ENCODE measurements around the gene GRIN3B. TPM values are rescaled to one million over a fixed set of nuclear protein-coding genes. Genes with fewer than 3 reads are reported as not detected.

GRIN3B gene
- total and polyA plus RNA-seq, 2 experiments from 2014 or later = 0.54 TPM; not detected in 1

- no peak overlapping the region for H2AFZ ChIP-seq
- H4K20me1 ChIP-seq (ENCODE audit: insufficient read depth) = no peaks in the 10 kb centered on the region
- DNase-seq = no peak
- no peaks in the 10 kb centered on the region for H3K36me3 ChIP-seq (ENCODE audit: low read depth)
- H3K9ac ChIP-seq = no peak overlapping the region
- H3K4me3 ChIP-seq = no peak overlapping the region
- WGBS, 2 experiments (ENCODE audit: low coverage in 1 of 2, low lambda C conversion rate in 2 of 2, missing lambda C conversion rate in 2 of 2) = 39 to 50% methylated on average over 6 to 11 of the region's 11 CpGs
- in situ Hi-C loops (cut with MboI) = no loop called here
- H3K9me2 ChIP-seq (ENCODE audit: insufficient read depth) = no peaks in the 10 kb centered on the region
- H3K79me2 ChIP-seq (ENCODE audit: insufficient read depth) = no peaks in the 10 kb centered on the region
- no peaks in the 10 kb centered on the region for H3K4me1 ChIP-seq (ENCODE audit: insufficient read depth)
- H3K4me2 ChIP-seq (ENCODE audit: unreplicated experiment) = no peak overlapping the region
- H3K27ac ChIP-seq = no peak overlapping the region
- H3K9me3 ChIP-seq (ENCODE audit: low read depth) = no peaks in the 10 kb centered on the region
- no peaks in the 10 kb centered on the region for H3F3A ChIP-seq (ENCODE audit: insufficient read depth)
- no peaks in the 10 kb centered on the region for H3K27me3 ChIP-seq (replicated peaks; ENCODE audit: insufficient read depth)
- no peak for TF ChIP-seq EZH2 (IDR thresholded peaks at IDR 0.05; ENCODE audit: insufficient read depth, poor library complexity, severe bottlenecking)
- no peak for TF ChIP-seq EZH2phosphoT487 (IDR thresholded peaks at IDR 0.05; ENCODE audit: insufficient read depth, low read depth)
These were observed 49.6 kb downstream of the GRIN3B start for GRCh38 chr19:1049800-1050199.

DNA sequence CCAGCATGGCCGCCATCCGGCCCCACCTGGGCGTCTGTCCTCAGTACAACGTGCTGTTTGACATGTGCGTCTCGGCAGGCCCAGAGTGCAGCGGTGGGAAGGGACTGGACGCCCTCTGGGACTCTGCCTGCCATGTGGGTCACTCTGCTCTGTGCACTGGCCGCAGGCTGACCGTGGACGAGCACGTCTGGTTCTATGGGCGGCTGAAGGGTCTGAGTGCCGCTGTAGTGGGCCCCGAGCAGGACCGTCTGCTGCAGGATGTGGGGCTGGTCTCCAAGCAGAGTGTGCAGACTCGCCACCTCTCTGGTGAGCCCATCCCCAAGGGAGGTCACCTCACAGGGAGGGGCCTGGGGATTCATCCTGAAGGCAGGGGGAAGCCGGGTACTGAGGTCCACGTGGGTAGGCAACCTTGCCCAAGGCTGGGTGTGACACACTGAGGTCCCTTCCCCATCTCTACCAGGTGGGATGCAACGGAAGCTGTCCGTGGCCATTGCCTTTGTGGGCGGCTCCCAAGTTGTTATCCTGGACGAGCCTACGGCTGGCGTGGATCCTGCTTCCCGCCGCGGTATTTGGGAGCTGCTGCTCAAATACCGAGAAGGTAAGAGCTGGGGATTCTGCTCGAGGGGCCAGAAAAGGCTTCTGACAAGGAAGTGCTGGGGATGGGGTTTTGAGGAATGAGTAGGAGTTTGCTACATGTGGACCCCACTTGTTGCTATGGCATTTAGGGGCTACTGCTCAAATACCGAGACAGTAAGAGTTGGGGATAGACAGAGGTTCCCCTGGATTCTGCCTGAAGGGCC is 51.0 kb downstream of the GRIN3B start:
- H3K9me3 ChIP-seq (ENCODE audit: low read depth) = no peaks in the 10 kb centered on the region
- 76 to 77% methylated on average over 30 to 31 of the region's 31 CpGs for WGBS, 2 experiments (ENCODE audit: low coverage in 1 of 2, low lambda C conversion rate in 2 of 2, missing lambda C conversion rate in 2 of 2)
- no peak for TF ChIP-seq EZH2phosphoT487 (IDR thresholded peaks at IDR 0.05; ENCODE audit: insufficient read depth, low read depth)
- no peak for TF ChIP-seq EZH2 (IDR thresholded peaks at IDR 0.05; ENCODE audit: insufficient read depth, poor library complexity, severe bottlenecking)
- no peaks in the 10 kb centered on the region for H3F3A ChIP-seq (ENCODE audit: insufficient read depth)
- H4K20me1 ChIP-seq (ENCODE audit: insufficient read depth) = no peaks in the 10 kb centered on the region
- H3K4me2 ChIP-seq (ENCODE audit: unreplicated experiment) = no peak overlapping the region
- in situ Hi-C loops (cut with MboI) = no loop called here
- H2AFZ ChIP-seq = no peak overlapping the region
- no peak for DNase-seq
- no peaks in the 10 kb centered on the region for H3K4me1 ChIP-seq (ENCODE audit: insufficient read depth)
- no peak overlapping the region for H3K4me3 ChIP-seq
- no peaks in the 10 kb centered on the region for H3K9me2 ChIP-seq (ENCODE audit: insufficient read depth)
- no peak overlapping the region for H3K27ac ChIP-seq
- no peak overlapping the region for H3K9ac ChIP-seq
- H3K79me2 ChIP-seq (ENCODE audit: insufficient read depth) = no peaks in the 10 kb centered on the region
- H3K36me3 ChIP-seq (ENCODE audit: low read depth) = no peaks in the 10 kb centered on the region
- no peaks in the 10 kb centered on the region for H3K27me3 ChIP-seq (replicated peaks; ENCODE audit: insufficient read depth)

DNA sequence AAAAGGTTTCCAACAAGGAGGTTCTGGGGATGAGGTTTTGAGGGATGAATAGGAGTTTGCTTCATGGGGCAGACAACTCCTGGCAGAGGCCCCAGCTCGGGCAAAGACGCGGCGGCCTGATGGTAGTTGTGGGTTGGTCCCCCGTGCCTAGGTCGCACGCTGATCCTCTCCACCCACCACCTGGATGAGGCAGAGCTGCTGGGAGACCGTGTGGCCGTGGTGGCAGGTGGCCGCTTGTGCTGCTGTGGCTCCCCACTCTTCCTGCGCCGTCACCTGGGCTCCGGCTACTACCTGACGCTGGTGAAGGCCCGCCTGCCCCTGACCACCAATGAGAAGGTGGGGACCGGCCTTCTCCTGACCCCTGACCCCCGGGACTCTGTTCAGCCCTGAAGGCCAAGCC is 51.6 kb downstream of the GRIN3B start:
- TF ChIP-seq EZH2phosphoT487 (IDR thresholded peaks at IDR 0.05; ENCODE audit: insufficient read depth, low read depth) (no peak), EZH2 (IDR thresholded peaks at IDR 0.05; ENCODE audit: insufficient read depth, poor library complexity, severe bottlenecking) (no peak)
- in situ Hi-C loops (cut with MboI) = no loop called here

DNA sequence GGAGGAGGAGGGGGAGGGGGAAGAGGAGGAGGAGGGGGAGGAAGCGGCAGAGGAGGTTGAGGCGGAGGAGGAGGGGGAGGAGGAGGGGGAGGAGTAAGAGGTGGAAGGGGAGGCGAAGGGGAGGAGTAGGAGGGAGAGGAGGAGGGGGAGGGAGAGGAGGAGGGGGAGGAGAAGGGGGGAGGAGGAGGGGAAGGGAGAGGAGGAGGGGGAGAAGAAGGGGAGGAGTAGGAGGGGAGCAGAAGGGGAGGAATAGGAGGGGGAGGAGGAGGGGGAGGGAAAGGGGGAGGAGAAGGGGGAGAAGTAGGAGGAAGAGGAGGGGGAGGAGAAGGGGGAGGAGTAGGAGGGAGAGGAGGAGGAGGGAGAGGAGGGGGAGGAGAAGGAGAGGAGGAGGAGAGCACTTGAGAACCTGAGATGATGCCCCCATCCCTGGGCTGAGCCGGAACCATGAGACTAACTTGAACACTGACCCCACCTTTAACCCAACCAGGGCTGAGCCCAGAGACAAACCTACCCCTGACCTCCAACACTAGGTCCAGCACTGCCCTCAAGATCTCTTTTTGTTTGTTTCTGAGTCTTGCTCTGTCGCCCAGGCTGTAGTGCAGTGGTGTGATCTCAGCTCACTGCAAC is 52.2 kb downstream of the GRIN3B start:
- Histone ChIP-seq H3K79me2 (ENCODE audit: insufficient read depth) (no peaks in the 10 kb centered on the region), H3K4me1 (ENCODE audit: insufficient read depth) (no peaks in the 10 kb centered on the region), H3K9ac (no peak overlapping the region), H3K27me3 (replicated peaks; ENCODE audit: insufficient read depth) (no peaks in the 10 kb centered on the region), H3K9me2 (ENCODE audit: insufficient read depth) (no peaks in the 10 kb centered on the region), H2AFZ (no peak overlapping the region), H3K4me3 (no peak overlapping the region), H3F3A (ENCODE audit: insufficient read depth) (no peaks in the 10 kb centered on the region), H3K4me2 (ENCODE audit: unreplicated experiment) (no peak overlapping the region), H3K36me3 (ENCODE audit: low read depth) (no peaks in the 10 kb centered on the region), H3K9me3 (ENCODE audit: low read depth) (no peaks in the 10 kb centered on the region), H3K27ac (no peak overlapping the region), H4K20me1 (ENCODE audit: insufficient read depth) (no peaks in the 10 kb centered on the region)
- TF ChIP-seq EZH2phosphoT487 (IDR thresholded peaks at IDR 0.05; ENCODE audit: insufficient read depth, low read depth) (no peak), EZH2 (IDR thresholded peaks at IDR 0.05; ENCODE audit: insufficient read depth, poor library complexity, severe bottlenecking) (no peak)
- in situ Hi-C loops (cut with MboI) = no loop called here
- 36 to 48% methylated on average over 2 to 5 of the region's 5 CpGs for WGBS, 2 experiments (ENCODE audit: low coverage in 1 of 2, low lambda C conversion rate in 2 of 2, missing lambda C conversion rate in 2 of 2)
- DNase-seq = no peak

More for the DNA sequence above, 51.6 kb downstream of the GRIN3B start:
- no peak overlapping the region for H3K9ac ChIP-seq
- no peak overlapping the region for H3K4me3 ChIP-seq
- no peak overlapping the region for H3K4me2 ChIP-seq (ENCODE audit: unreplicated experiment)
- no peaks in the 10 kb centered on the region for H3K79me2 ChIP-seq (ENCODE audit: insufficient read depth)
- no peak overlapping the region for H2AFZ ChIP-seq
- no peaks in the 10 kb centered on the region for H3K9me3 ChIP-seq (ENCODE audit: low read depth)
- no peaks in the 10 kb centered on the region for H3K27me3 ChIP-seq (replicated peaks; ENCODE audit: insufficient read depth)
- no peaks in the 10 kb centered on the region for H3K9me2 ChIP-seq (ENCODE audit: insufficient read depth)
- H3F3A ChIP-seq (ENCODE audit: insufficient read depth) = no peaks in the 10 kb centered on the region
- H3K36me3 ChIP-seq (ENCODE audit: low read depth) = no peaks in the 10 kb centered on the region
- DNase-seq = no peak
- WGBS, 2 experiments (ENCODE audit: low coverage in 1 of 2, low lambda C conversion rate in 2 of 2, missing lambda C conversion rate in 2 of 2) = 76 to 79% methylated on average over 17 of the region's 17 CpGs
- H3K27ac ChIP-seq = no peak overlapping the region
- no peaks in the 10 kb centered on the region for H3K4me1 ChIP-seq (ENCODE audit: insufficient read depth)
- no peaks in the 10 kb centered on the region for H4K20me1 ChIP-seq (ENCODE audit: insufficient read depth)
